NCI-H1105 (cell line): ENCODE measurements around the gene MYO10.
"Not testable (repeated sequence)": the region's sequence is repeated elsewhere in the genome, so short reads cannot be mapped to it uniquely, and the experiment has no call there.

Source experiments
- DNase-seq: peaks from one replicate; lab custom pipeline; 2025; lab: John Stamatoyannopoulos, UW

MYO10 gene

GRCh38 chr5:16781828-16782626 lies 154.1 kb downstream of the MYO10 start:
- no peak for DNase-seq

GRCh38 chr5:16780325-16780724 lies 155.8 kb downstream of the MYO10 start:
- no peak for DNase-seq

GRCh38 chr5:16777432-16777831 lies 158.7 kb downstream of the MYO10 start:
- DNase-seq: no peak

GRCh38 chr5:16776611-16777251 lies 159.4 kb downstream of the MYO10 start:
- DNase-seq: no peak

GRCh38 chr5:16774806-16775205 lies 161.3 kb downstream of the MYO10 start:
- DNase-seq: no peak

- DNase-seq: no peak
These were observed 162.1 kb downstream of the MYO10 start for GRCh38 chr5:16773991-16774390.

- no peak for DNase-seq
These were observed 163.5 kb downstream of the MYO10 start for GRCh38 chr5:16772556-16772955.

GRCh38 chr5:16768184-16768583 lies 167.9 kb downstream of the MYO10 start:
- no peak for DNase-seq

GRCh38 chr5:16763211-16763610 lies 172.9 kb downstream of the MYO10 start:
- no peak for DNase-seq

GRCh38 chr5:16759147-16759773 lies 176.8 kb downstream of the MYO10 start:
- DNase-seq: no peak

- DNase-seq: no peak
These were observed 178.0 kb downstream of the MYO10 start for GRCh38 chr5:16757989-16758501.

- not testable (repeated sequence) for DNase-seq
These were observed 178.5 kb downstream of the MYO10 start for GRCh38 chr5:16757577-16757976.

- DNase-seq: no peak
These were observed 178.9 kb downstream of the MYO10 start for GRCh38 chr5:16757146-16757545.

- no peak for DNase-seq
These were observed 179.4 kb downstream of the MYO10 start for GRCh38 chr5:16756692-16757091.

- DNase-seq: no peak
These were observed 180.4 kb downstream of the MYO10 start for GRCh38 chr5:16755641-16756040.

- no peak for DNase-seq
These were observed 181.5 kb downstream of the MYO10 start for GRCh38 chr5:16754601-16755000.

GRCh38 chr5:16754086-16754485 lies 182.0 kb downstream of the MYO10 start:
- DNase-seq: no peak

- no peak for DNase-seq
These were observed 185.6 kb downstream of the MYO10 start for GRCh38 chr5:16750445-16750844.

GRCh38 chr5:16749626-16750025 lies 186.5 kb downstream of the MYO10 start:
- DNase-seq: no peak

- DNase-seq: no peak
These were observed 191.8 kb downstream of the MYO10 start for GRCh38 chr5:16744164-16744880.

GRCh38 chr5:16742938-16743337 lies 193.2 kb downstream of the MYO10 start:
- DNase-seq: no peak

- no peak for DNase-seq
These were observed 195.2 kb downstream of the MYO10 start for GRCh38 chr5:16740811-16741392.
